H9 (cell line): Measurements from ENCODE around the gene MAN1A1. TPM values are rescaled to one million over a fixed set of nuclear protein-coding genes. Genes with fewer than 3 reads are reported as not detected.

Experiments
- DNase-seq: peaks from one replicate; pipeline ENCODE4 v3.0.0-alpha.2; 2017
- H2AFZ ChIP-seq: one replicate; pipeline ENCODE4 v1.6.1; 2013; ENCODE audit warnings: mild to moderate bottlenecking, low read length, control low read depth, moderate library complexity
- H2AK5ac ChIP-seq: 2 replicates; pipeline ENCODE4 v1.6.1; 2013; ENCODE audit warnings: low read length, control low read depth, mixed read lengths; ENCODE audit not compliant: insufficient read length
- H2BK120ac ChIP-seq: one replicate; pipeline ENCODE4 v1.6.1; 2013; ENCODE audit warnings: low read depth, mild to moderate bottlenecking, low read length, control low read depth, inconsistent platforms; ENCODE audit not compliant: poor library complexity, severe bottlenecking
- H2BK12ac ChIP-seq: 2 replicates; pipeline ENCODE4 v1.6.1; 2013; ENCODE audit warnings: low read length, control low read depth, mixed read lengths, low read depth; ENCODE audit not compliant: insufficient read length
- H2BK15ac ChIP-seq: 2 replicates; pipeline ENCODE4 v1.6.1; 2013; ENCODE audit warnings: low read depth, low read length, control low read depth
- H2BK20ac ChIP-seq: one replicate; pipeline ENCODE4 v1.6.1; 2013; ENCODE audit warnings: low read depth, mild to moderate bottlenecking, low read length, control low read depth, inconsistent platforms; ENCODE audit not compliant: poor library complexity, severe bottlenecking
- H2BK5ac ChIP-seq: 2 replicates; pipeline ENCODE4 v1.6.1; 2013; ENCODE audit warnings: low read length, control low read depth, mixed read lengths; ENCODE audit not compliant: insufficient read length
- H3K14ac ChIP-seq: 2 replicates; pipeline ENCODE4 v1.6.1; 2013; ENCODE audit warnings: low read length, control low read depth; ENCODE audit not compliant: insufficient read depth
- H3K18ac ChIP-seq: 2 replicates; pipeline ENCODE4 v1.6.1; 2013; ENCODE audit warnings: low read depth, mild to moderate bottlenecking, mixed read lengths, low read length, control low read depth; ENCODE audit not compliant: insufficient read length
- H3K23ac ChIP-seq: 2 replicates; pipeline ENCODE4 v1.6.1; 2013; ENCODE audit warnings: low read length, control low read depth, mixed read lengths, low read depth; ENCODE audit not compliant: insufficient read length
- H3K23me2 ChIP-seq: 2 replicates; pipeline ENCODE4 v1.6.1; 2013; ENCODE audit warnings: low read depth, mild to moderate bottlenecking, mixed read lengths, low read length, control low read depth; ENCODE audit not compliant: insufficient read length, poor library complexity, severe bottlenecking
- H3K27ac ChIP-seq: 2 replicates; pipeline ENCODE4 v1.5.1; 2013; ENCODE audit warnings: low read length, control low read depth, mixed read lengths, low read depth; ENCODE audit not compliant: insufficient read length
- H3K27me3 ChIP-seq: 2 replicates; pipeline ENCODE4 v1.6.1; 2013; ENCODE audit warnings: low read length, control low read depth, inconsistent platforms; ENCODE audit not compliant: insufficient read depth
- H3K4ac ChIP-seq: 2 replicates; pipeline ENCODE4 v1.6.1; 2013; ENCODE audit warnings: low read depth, mild to moderate bottlenecking, control low read depth, inconsistent platforms, low read length, moderate library complexity
- H3K4me1 ChIP-seq: 2 replicates; pipeline ENCODE4 v1.6.1; 2013; ENCODE audit warnings: low read length, control low read depth, inconsistent platforms; ENCODE audit not compliant: insufficient read depth
- H3K4me2 ChIP-seq: 2 replicates; pipeline ENCODE4 v1.6.1; 2013; ENCODE audit warnings: low read length, control low read depth, mixed read lengths; ENCODE audit not compliant: insufficient read length, insufficient read depth
- H3K56ac ChIP-seq: 2 replicates; pipeline ENCODE4 v1.6.1; 2013; ENCODE audit warnings: low read depth, mild to moderate bottlenecking, mixed read lengths, low read length, control low read depth; ENCODE audit not compliant: insufficient read length
- H3K79me1 ChIP-seq: 2 replicates; pipeline ENCODE4 v1.6.1; 2013; ENCODE audit warnings: low read depth, mild to moderate bottlenecking, moderate library complexity, low read length, control low read depth, inconsistent platforms; ENCODE audit not compliant: insufficient read depth, poor library complexity, severe bottlenecking
- H3K79me2 ChIP-seq: 2 replicates; pipeline ENCODE4 v1.6.1; 2013; ENCODE audit warnings: low read length, control low read depth, inconsistent platforms; ENCODE audit not compliant: insufficient read depth
- H3K9ac ChIP-seq: 2 replicates; pipeline ENCODE4 v1.6.1; 2013; ENCODE audit warnings: low read length, control low read depth, mixed read lengths; ENCODE audit not compliant: insufficient read length; ENCODE audit errors: extremely low read depth
- H3K9me3 ChIP-seq: one replicate; pipeline ENCODE4 v1.6.1; 2013; ENCODE audit warnings: low read depth, low read length, inconsistent platforms; ENCODE audit not compliant: control insufficient read depth
- H3T11ph ChIP-seq: one replicate; pipeline ENCODE4 v1.6.1; 2013; ENCODE audit warnings: mild to moderate bottlenecking, low read length, control low read depth, inconsistent platforms
- H4K20me1 ChIP-seq: one replicate; pipeline ENCODE4 v1.6.1; 2013; ENCODE audit not compliant: control insufficient read depth, insufficient read length, insufficient read depth
- H4K5ac ChIP-seq: 2 replicates; pipeline ENCODE4 v1.6.1; 2013; ENCODE audit warnings: low read depth, mild to moderate bottlenecking, mixed read lengths, low read length, control low read depth; ENCODE audit not compliant: insufficient read length
- H4K8ac ChIP-seq: replicated peaks from 2 replicates; pipeline ENCODE4 v1.6.1; 2013; ENCODE audit warnings: low read length, control low read depth, mixed read lengths, low read depth; ENCODE audit not compliant: insufficient read length
- H4K91ac ChIP-seq: 2 replicates; pipeline ENCODE4 v1.6.1; 2013; ENCODE audit warnings: low read depth, mild to moderate bottlenecking, moderate library complexity, mixed read lengths, low read length, control low read depth; ENCODE audit not compliant: insufficient read length
- H3K27ac Mint-ChIP-seq, 3 experiments: 2 replicates in 2 of 3; 3 replicates in 1 of 3; pipeline ENCODE4 v1.8.0; 2020 to 2021; ENCODE audit warnings: mixed read lengths in 3 of 3, mild to moderate bottlenecking in 1 of 3, moderate library complexity in 1 of 3
- H3K27me3 Mint-ChIP-seq: 2 replicates; pipeline ENCODE4 v1.8.0; 2021; ENCODE audit warnings: low read depth, mild to moderate bottlenecking, moderate library complexity, mixed read lengths
- H3K36me3 Mint-ChIP-seq, 3 experiments: 2 replicates in 2 of 3; 3 replicates in 1 of 3; pipeline ENCODE4 v1.8.0; 2020 to 2021; ENCODE audit warnings: low read depth in 3 of 3, mixed read lengths in 3 of 3; ENCODE audit not compliant: insufficient read depth in 1 of 3
- H3K4me1 Mint-ChIP-seq, 2 experiments: 2 replicates each; pipeline ENCODE4 v1.8.0; 2020; ENCODE audit warnings: mixed read lengths in 2 of 2
- H3K4me3 Mint-ChIP-seq, 2 experiments: 2 replicates in 1 of 2; 3 replicates in 1 of 2; pipeline ENCODE4 v1.8.0; 2020 to 2021; ENCODE audit warnings: mild to moderate bottlenecking in 2 of 2, mixed read lengths in 2 of 2, moderate library complexity in 1 of 2
- H3K9me3 Mint-ChIP-seq, 2 experiments: 2 replicates in 1 of 2; 3 replicates in 1 of 2; pipeline ENCODE4 v1.8.0; 2020; ENCODE audit warnings: mild to moderate bottlenecking in 2 of 2, mixed read lengths in 2 of 2, moderate library complexity in 1 of 2
- CTCF ChIP-seq: fragments of 200-600 bp; sonication (generic); conservative IDR thresholded peaks from 3 replicates; pipeline ENCODE4 v1.8.0; 2021; ENCODE audit warnings: antibody characterized with exemption, mild to moderate bottlenecking
- WGBS: extraction: QIAGEN DNeasy Blood & Tissue Kit; methylation state at CpG from one replicate; pipeline ENCODE4 v1.1.7; 2013; ENCODE audit warnings: missing lambda C conversion rate, low lambda C conversion rate, mixed read lengths; ENCODE audit not compliant: insufficient read length; ENCODE audit errors: extremely low coverage; 5-methylcytosine and 5-hydroxymethylcytosine counted together
- total RNA-seq: library from RNA; stranded (reverse); gene quantifications from 2 replicates; pipeline ENCODE4 v1.2.1, GENCODE V29; 2021

The MAN1A1 gene
- total RNA-seq, 1 experiment from 2014 or later: 1.6 TPM

DNA sequence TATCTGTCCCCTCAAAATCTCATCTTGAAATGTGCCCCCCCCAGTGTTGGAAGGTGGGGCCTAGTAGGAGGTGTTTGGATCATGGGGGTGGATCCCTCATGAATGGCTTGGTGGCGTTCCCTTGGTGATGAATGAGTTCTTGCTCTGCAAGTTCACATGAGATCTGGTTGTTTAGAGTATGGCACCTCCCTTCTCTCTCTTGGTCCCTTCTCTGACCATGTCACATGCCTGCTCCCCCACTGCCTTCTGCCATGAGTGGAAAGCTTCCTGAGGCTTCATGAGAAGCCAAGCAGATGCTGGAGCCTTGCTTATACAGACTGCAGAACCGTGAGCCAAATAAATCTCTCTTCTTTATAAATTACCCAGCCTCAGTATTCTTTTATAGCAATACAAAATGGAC, 70.9 kb downstream of the MAN1A1 start:
- Histone ChIP-seq H3K14ac (no peak overlapping the region), H2BK15ac (no peak overlapping the region), H3K56ac (no peak overlapping the region), H3K27me3 (no peaks in the 10 kb centered on the region), H2BK12ac (no peak overlapping the region), H3K4me1 (no peaks in the 10 kb centered on the region), H3T11ph (no peak overlapping the region), H3K4me2 (no peak overlapping the region), H3K9ac (no peak overlapping the region), H4K20me1 (no peaks in the 10 kb centered on the region), H4K5ac (no peak overlapping the region), H3K27ac (no peak overlapping the region), H2BK20ac (no peak overlapping the region), H2BK120ac (no peak overlapping the region), H2AK5ac (no peak overlapping the region), H3K18ac (no peak overlapping the region), H2AFZ (no peak overlapping the region), H4K8ac (no peak overlapping the region), H3K23ac (no peak overlapping the region), H3K79me2 (no peaks in the 10 kb centered on the region), H3K4ac (no peak overlapping the region), H3K23me2 (no peaks in the 10 kb centered on the region), H3K79me1 (no peaks in the 10 kb centered on the region), H2BK5ac (no peak overlapping the region), H3K9me3 (no peaks in the 10 kb centered on the region), H4K91ac (no peak overlapping the region)
- no peak overlapping the region for H3K27ac Mint-ChIP-seq
- no peaks in the 10 kb centered on the region for H3K9me3 Mint-ChIP-seq
- no CpG with 5 or more reads among the region's 2 CpGs for WGBS
- DNase-seq: no peak
- no peaks in the 10 kb centered on the region for H3K36me3 Mint-ChIP-seq
- no peak overlapping the region for H3K4me3 Mint-ChIP-seq
- no peaks in the 10 kb centered on the region for H3K27me3 Mint-ChIP-seq
- H3K4me1 Mint-ChIP-seq: no peaks in the 10 kb centered on the region
- TF ChIP-seq CTCF: no peak
